C4-2B (cell line): ENCODE data around the gene PEA15.

ENCODE experiments used
- H3K27ac ChIP-seq: fragments of 450-650 bp; 2 replicates; pipeline ENCODE4 v1.5.1; 2017
- ZFX ChIP-seq: fragments of 450-650 bp; IDR thresholded peaks from 2 replicates; pipeline ENCODE4 v1.6.1; 2017
- TF ChIP-seq, protein P1 (sequence below): fragments of 450-650 bp; conservative IDR thresholded peaks from 2 replicates; pipeline ENCODE4 v1.5.1; 2017; ENCODE audit warnings: mild to moderate bottlenecking

PEA15 gene

GRCh38 chr1:160168609-160169369 is 36.4 kb upstream of the PEA15 start:
- H3K27ac ChIP-seq = no peak overlapping the region
- TF ChIP-seq, protein P1, sequence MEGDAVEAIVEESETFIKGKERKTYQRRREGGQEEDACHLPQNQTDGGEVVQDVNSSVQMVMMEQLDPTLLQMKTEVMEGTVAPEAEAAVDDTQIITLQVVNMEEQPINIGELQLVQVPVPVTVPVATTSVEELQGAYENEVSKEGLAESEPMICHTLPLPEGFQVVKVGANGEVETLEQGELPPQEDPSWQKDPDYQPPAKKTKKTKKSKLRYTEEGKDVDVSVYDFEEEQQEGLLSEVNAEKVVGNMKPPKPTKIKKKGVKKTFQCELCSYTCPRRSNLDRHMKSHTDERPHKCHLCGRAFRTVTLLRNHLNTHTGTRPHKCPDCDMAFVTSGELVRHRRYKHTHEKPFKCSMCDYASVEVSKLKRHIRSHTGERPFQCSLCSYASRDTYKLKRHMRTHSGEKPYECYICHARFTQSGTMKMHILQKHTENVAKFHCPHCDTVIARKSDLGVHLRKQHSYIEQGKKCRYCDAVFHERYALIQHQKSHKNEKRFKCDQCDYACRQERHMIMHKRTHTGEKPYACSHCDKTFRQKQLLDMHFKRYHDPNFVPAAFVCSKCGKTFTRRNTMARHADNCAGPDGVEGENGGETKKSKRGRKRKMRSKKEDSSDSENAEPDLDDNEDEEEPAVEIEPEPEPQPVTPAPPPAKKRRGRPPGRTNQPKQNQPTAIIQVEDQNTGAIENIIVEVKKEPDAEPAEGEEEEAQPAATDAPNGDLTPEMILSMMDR = no peak
- no peak for TF ChIP-seq ZFX

GRCh38 chr1:160169553-160170399 is 35.4 kb upstream of the PEA15 start:
- TF ChIP-seq, protein P1 = no peak
- H3K27ac ChIP-seq = no peak overlapping the region

- no peak overlapping the region for H3K27ac ChIP-seq
- TF ChIP-seq, protein P1 = no peak
- no peak for TF ChIP-seq ZFX
These were observed 33.8 kb upstream of the PEA15 start for GRCh38 chr1:160171354-160171753.

DNA sequence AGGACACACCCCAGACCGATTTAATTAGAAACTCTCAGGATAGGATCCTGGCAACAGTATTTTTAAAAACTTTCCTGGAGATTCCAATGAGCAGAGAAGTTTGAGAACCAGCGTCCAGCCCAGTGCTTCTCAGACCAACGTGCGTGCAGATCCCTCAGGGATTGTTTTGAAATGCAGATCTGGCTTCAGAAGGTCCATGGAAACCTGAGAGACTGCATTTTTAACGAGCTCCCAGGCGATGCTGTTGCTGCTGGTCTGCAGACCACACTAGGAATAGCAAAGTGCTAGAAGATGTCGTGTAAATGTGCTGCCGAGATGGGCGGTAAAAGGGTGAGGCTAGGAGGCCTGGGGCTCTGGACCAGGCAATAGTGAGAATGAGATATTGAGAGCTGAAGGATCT is 33.2 kb upstream of the PEA15 start:
- TF ChIP-seq ZFX = no peak
- TF ChIP-seq, protein P1 = no peak

DNA sequence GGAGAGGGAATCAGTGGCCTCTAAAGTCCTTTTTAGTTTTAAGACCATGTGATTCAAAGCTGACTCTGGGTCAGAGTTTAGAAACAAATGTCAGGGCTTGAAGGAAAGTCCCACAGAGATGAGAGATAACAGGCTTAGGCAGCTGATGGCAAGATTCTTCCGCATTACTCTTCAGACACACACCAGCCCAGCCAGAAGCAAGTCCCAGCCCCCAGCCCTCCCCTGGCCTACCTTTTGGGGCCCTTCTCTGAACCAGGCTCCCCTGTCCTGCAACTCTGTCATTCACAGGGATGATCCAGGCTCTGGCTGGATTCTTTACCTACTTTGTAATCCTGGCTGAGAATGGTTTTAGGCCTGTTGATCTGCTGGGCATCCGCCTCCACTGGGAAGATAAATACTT is 28.0 kb upstream of the PEA15 start:
- TF ChIP-seq, protein P1 = no peak
- TF ChIP-seq ZFX = no peak
- no peak overlapping the region for H3K27ac ChIP-seq

More for the DNA sequence above, 33.2 kb upstream of the PEA15 start:
- H3K27ac ChIP-seq = no peak overlapping the region

DNA sequence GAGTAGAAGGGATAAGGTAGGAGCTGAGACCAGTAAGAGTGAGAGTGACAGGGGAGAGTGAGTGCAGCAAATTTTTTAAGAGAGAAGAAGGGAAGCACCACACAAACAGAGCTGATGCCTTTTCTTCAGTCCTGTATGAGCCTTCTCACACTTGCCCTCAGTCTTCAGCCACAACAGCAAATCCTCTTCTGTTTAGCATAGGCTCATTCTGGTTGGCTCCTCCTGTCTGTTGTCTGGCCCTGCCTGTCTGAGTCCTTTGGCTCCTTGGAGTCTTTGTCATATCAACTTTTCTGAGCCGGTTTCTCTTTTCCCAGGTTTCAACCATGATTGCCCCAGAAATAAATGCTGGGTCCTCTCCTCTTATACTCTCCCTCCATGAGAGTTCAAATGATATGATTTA is 27.5 kb upstream of the PEA15 start:
- no peak for TF ChIP-seq ZFX
- TF ChIP-seq, protein P1 = no peak
- H3K27ac ChIP-seq = no peak overlapping the region

GRCh38 chr1:160178731-160179130 is 26.5 kb upstream of the PEA15 start:
- H3K27ac ChIP-seq = no peak overlapping the region
- TF ChIP-seq, protein P1 = no peak
- no peak for TF ChIP-seq ZFX
